ENCODE measurements around the gene SGTA. TPM values are rescaled to one million over a fixed set of nuclear protein-coding genes. Genes with fewer than 3 reads are reported as not detected.

SGTA gene
- total and polyA plus RNA-seq, 2 experiments from 2014 or later: 71.6 to 102 TPM

DNA sequence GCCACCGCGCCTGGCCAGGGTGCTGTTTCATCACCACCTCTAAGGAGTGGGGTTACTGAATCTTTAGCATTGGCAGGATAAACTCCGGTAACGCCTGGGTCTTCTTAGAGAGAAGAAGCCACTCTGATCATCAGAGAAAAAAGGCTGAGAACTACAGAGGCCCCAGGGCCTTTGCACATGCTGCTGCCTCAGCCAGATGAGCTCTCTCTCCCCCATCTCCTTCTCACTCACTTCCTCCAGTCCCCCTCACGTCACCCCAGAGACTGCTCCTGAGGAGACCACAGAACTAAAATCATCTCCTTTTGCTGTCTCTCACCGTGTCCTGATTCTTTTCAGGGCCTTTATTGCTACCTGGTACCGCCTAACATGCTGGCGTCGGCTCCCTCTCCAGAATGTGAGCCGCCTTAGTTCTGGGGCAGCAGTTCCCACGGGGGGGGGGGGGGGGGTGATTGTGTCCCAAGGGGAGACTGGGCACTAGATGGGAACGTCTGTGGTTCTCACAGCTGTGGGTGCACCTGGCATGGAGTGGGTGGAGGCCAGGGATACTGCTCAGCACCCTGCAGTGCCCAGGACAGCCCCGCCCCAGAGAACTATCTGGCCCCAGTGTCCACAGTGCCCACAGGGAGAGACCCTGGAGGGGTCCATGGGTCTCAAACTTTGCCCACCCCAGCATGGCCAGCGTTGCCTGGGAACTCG lies 56.8 kb downstream of the SGTA start (continued):
- TF ChIP-seq ZNF462 (CRISPR knock-in tag; IDR thresholded peaks at IDR 0.05) (no peak), NANOG (IDR thresholded peaks at IDR 0.05; ENCODE audit: borderline replicate concordance) (no peak), ZNF331 (CRISPR knock-in tag; IDR thresholded peaks at IDR 0.05; ENCODE audit: low read depth) (no peak), EZH2 (IDR thresholded peaks at IDR 0.05; ENCODE audit: low read depth, unreplicated experiment) (no peak), JUNB (IDR thresholded peaks at IDR 0.05; ENCODE audit: unreplicated experiment) (no peak), STAT1 (IDR thresholded peaks at IDR 0.05; ENCODE audit: unreplicated experiment) (no peak), ZNF114 (CRISPR knock-in tag; IDR thresholded peaks at IDR 0.05) (no peak)

DNA sequence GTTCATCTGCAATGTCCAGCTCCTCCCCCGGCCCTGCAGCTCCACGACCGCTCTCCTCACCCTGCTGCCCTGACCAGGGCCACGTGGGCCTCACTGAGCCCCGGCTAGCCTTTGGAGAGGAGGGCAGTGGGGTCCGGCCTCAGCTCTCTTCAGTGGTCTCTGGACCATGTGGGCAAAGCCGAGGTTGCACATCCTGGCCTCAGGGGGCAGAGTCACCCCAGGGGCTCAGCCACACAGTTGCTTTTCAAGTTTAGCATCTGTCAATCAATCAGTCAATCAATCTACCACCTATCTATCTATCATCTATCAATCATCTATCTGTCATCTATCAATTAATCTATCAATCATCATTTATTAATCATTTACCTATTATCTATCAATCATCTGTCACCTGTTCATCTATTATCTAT lies 58.9 kb downstream of the SGTA start:
- no peak overlapping the region for H3K4me3 ChIP-seq
- no peaks in the 10 kb centered on the region for H3K9me3 Mint-ChIP-seq
- DNase-seq (ENCODE audit: low spot score): peak; percentile 28
- no peak overlapping the region for H3K27ac ChIP-seq (ENCODE audit: low read depth)
- H2AFZ ChIP-seq: no peak overlapping the region
- H3K4me3 Mint-ChIP-seq: no peak overlapping the region; the same call in 2 of the 3 replicates
- peaks cover 3% of the 10 kb centered on the region; the same call in 1 of the 3 replicates for H3K36me3 Mint-ChIP-seq (ENCODE audit: low read depth)
- H3F3A ChIP-seq (replicated peaks; ENCODE audit: low read depth): 0 out of 2 replicates have a peak, but pooled peaks cover 5% of the 10 kb centered on the region
- no peaks in the 10 kb centered on the region for H3K9me2 ChIP-seq (ENCODE audit: insufficient read depth)
- ATAC-seq: no peak
- no peaks in the 10 kb centered on the region for H3K79me2 ChIP-seq (replicated peaks; ENCODE audit: insufficient read depth)
- no peak overlapping the region for H3K4me2 ChIP-seq
- H3K27ac Mint-ChIP-seq: no peak overlapping the region
- no peaks in the 10 kb centered on the region for H3K36me3 ChIP-seq (ENCODE audit: insufficient read depth)
- H3K27me3 ChIP-seq (ENCODE audit: insufficient read depth): 0 out of 2 replicates have a peak, but pooled peaks cover 6% of the 10 kb centered on the region
- H3K4me1 ChIP-seq (ENCODE audit: insufficient read depth): peaks cover 7% of the 10 kb centered on the region; the same call in 1 of the 2 replicates
- peaks cover 35% of the 10 kb centered on the region for H3K27me3 Mint-ChIP-seq (ENCODE audit: insufficient read depth, low read depth, poor library complexity)
- peaks cover 19% of the 10 kb centered on the region for H3K4me1 Mint-ChIP-seq
- no peaks in the 10 kb centered on the region for H4K20me1 ChIP-seq (replicated peaks; ENCODE audit: insufficient read depth)
- TF ChIP-seq ZNF462 (CRISPR knock-in tag; IDR thresholded peaks at IDR 0.05): no peak
